ENCODE data around the gene MAPK8.
A peak's percentile ranks its signal among the peaks of the same experiment; 100 is the strongest.

The MAPK8 gene

DNA sequence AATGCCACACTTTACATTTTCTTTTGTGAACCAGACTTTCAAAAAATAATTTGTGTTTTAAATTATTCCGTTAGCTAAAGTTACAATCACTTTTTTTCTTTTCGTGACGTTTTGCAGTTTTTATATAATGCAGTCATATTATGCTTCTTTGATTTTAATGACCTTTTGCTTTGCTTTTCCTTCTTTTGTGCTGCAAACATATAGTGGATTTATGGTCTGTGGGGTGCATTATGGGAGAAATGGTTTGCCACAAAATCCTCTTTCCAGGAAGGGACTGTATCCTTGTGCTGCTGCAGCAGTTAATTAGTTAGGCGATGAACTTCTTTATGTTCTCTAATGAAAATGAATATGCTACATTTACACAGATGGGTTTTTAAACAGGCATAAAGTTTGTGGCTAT, 117.4 kb downstream of the MAPK8 start:
- no peak for DNase-seq

DNA sequence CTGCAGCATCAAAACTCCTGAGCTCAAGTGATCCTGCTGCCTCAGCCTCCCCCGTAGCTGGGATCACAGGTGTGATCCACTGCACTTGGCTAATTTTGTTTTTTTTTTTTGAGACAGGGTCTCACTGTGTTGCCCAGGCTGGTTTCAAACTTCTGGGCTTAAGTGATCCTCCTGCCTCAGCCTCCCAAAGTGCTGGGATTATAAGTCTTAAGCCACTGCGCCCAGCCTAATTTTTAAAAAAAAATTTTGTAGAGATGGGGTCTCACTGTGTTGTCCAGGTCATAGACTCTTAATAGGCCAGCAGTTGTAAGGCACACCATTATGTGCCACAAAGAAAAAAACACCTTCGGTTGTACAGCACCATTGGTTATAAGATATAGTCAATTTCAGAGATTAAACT, 122.4 kb downstream of the MAPK8 start:
- no peak for DNase-seq

DNA sequence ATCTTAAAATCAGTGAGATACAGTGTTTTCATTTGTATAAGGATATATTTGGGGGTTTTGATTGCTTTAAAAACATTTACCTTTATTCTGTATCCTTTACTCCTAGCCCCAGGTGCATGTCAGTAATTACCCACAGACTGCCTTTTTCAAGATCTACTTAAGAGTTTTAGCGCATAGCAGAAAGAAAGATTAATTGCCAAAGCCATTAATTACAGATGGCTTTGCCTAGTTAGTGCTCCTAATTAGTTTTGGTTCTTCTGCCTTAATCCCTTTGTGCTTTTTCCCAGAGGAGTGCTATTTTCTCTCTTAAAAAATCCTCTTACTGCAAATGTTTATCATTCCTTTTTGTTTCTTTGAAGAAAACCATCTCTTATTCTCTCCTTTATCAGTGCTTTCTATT, 122.8 kb downstream of the MAPK8 start:
- DNase-seq = peak; percentile 51

DNA sequence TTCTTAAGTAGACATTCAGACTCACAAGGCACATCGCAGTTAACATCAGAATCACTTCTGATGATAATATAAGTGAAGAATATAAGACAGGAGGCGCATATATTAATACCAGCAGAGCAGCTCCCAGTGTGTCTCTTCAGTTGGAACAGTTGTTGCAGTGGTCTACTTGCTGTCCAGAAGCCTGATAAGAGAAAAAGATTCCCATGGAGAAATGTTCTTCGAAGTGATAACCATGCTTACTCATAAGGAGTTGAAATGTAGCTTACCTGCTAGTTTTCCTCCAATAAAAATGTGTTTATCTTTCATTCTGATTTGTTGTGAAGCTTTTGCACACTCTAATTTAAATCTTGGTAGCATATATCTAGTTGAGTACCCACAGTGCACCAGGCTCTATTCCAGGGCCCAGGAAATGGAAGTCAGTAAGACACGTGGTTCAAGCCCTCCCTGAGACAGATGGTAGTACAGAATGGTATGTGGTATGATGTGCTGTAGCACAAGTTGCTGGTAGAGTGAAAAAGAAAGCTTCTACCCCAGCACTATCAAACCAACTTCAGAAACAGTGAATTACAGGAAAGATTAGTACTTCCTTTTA, 124.0 kb downstream of the MAPK8 start:
- no peak for DNase-seq

DNA sequence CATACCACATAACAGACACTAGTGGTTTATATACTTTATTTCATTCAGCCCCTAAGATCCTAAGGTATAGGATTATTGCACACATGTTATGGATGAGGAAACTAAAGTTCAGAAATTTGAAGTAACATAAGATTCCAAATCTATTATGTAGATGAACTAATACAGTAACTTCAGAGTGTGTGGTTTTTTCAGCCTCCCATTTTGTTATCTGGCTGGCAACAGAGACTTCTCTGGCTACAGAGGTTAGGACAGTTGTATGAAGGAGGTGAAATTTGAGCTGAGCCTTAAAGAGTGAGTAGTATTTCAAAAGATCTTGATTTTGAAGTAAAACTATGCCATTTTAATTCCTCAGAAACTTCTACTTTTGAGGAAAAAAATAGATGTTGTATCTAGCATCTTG, 125.4 kb downstream of the MAPK8 start:
- no peak for DNase-seq

DNA sequence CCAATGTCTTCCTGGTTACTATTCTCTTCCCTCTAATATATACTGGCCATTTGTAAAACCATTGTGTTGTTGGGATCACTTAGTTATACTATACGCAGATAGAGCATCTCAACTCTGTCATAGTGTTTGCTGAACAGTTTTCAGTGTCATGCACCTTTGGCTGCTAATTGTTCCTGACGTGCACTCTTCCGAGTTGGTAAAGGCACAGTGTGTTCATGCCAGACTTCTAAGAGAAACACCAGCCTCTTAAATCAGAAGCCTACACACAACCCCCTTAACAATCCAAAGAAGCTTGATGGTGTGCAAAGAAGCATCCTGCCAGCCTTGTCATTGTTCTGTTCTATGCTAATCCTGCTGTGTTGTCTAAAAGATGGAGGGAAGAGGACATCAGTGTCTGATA, 131.1 kb downstream of the MAPK8 start:
- DNase-seq = no peak

DNA sequence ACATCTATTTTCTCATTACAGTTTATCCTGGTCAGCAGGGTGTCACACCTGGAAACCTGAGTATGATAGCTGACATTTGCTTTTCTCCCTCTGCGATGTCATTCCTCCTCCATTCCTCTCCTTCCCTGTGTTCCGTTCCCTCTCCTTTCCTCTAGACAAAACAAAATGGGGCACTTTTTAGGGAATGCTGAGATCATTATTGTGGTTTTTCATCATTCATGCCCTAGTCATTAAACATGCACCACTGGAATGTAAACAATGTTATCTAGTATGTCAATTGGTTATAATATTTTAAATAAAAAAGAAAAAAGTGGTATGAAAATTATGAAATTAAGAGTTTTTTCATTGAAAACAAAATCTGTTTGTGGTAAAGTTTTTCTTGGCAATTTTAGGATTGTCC, 132.6 kb downstream of the MAPK8 start:
- no peak for DNase-seq

DNA sequence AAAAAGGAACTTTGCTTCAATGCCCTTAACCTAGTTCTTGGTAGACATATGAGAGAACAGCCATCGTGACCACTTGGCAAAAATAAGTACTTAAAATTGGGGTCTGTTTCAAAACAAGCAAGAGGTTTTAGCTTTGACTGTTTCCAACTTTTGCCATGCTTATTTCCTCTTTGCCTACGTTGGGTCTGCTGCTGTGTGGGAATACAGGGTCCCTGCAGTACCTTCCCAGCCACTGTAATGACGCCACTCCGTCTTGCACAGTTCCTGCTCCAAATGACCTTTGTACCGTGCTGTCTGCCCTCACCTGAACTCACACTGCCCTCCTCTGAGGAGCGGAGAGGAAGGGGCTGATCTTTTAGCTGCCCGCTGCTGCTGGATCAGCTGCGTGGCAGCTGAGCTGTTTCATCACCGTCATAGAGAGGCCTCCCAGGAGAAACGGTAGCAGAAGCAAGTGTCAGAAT, 133.1 kb downstream of the MAPK8 start:
- DNase-seq = no peak

DNA sequence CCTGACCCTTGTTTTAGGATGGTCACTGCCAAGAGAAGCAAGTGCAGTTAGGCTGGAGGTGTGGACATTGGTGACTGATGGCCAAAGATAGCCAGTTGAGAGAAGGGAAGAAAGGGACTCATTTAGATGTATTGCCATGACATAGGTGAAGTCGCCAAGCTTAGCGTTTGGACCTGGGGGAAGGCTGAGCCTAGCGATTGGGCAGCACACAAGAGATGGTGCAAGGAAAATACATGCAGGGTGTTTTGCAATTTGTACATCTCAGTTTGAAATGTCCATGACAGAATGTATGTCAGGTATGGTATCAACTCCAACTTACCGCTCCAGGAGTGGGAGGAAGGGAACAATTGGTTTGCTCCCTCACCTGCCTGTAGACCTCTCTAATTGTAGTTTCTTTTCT, 134.3 kb downstream of the MAPK8 start:
- DNase-seq = no peak

DNA sequence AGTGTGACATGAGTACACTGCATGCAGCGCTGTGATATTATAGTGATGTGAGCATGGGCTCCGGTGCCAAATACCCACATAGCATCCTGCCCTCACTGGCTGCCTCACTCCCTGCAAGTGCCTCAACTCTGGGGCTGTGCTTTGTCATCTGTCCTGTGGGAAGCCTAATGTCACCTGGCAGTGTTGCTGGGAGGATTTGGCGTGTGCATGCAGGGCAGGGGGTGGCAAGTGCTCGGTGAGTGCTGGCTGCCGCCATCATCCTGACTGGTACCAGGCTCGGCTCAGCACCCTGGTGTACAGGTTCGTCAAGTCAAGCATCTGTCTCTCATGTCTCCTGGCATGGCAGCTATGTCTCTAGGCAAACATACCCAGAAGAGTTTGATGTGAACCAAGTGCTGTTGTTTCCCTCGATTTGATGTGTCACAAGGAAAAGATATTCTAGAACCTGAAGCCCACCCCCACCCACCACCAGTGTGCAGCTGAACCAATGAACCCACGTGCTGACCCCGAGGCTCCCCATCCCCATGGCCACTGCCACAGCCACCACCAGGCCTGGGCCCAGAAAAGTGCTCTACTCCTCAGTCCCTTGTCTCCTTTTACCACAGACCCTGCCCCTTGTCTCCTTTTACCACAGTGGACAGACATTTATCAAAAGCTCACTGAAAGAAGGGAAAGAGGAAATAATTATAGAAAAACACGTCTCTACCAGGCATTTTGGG, 135.8 kb downstream of the MAPK8 start:
- no peak for DNase-seq

DNA sequence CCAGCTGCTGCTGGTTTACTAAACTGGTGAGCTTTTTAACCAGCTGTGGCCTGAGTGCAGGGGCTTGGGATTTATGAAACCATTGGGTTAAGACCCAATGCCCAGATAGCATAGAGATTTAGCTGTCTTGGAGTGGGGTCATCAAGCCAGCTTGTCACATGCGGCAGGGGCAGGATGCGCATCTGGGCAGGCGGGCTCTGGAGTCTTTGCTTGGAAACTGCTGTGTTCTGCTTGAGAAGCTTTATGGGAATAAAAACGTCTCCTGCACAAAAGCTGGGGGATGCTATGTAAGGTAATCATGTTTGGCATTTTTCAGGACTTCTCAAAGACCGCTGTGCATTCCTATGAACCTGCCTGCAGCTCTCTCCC, 136.3 kb downstream of the MAPK8 start:
- no peak for DNase-seq

DNA sequence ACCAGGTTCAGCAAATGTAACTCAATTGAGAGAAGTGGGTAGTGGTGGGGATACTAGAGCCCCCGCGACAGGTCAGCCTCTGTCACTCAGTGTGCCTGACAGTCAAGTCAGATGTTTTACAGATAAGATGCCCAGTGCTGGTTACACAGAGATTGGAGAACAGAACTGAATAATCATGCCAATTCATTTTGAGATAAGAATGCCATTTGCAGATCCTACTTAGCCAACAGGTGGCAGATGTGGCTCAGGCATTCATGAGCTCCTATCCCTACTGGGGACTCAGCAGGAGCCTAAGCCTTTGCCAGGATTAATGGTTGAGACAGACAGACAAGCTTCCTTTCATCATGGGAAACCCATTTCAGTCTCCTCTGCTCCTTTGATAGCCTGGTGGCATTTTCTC, 137.8 kb downstream of the MAPK8 start:
- peak; percentile 89 for DNase-seq

DNA sequence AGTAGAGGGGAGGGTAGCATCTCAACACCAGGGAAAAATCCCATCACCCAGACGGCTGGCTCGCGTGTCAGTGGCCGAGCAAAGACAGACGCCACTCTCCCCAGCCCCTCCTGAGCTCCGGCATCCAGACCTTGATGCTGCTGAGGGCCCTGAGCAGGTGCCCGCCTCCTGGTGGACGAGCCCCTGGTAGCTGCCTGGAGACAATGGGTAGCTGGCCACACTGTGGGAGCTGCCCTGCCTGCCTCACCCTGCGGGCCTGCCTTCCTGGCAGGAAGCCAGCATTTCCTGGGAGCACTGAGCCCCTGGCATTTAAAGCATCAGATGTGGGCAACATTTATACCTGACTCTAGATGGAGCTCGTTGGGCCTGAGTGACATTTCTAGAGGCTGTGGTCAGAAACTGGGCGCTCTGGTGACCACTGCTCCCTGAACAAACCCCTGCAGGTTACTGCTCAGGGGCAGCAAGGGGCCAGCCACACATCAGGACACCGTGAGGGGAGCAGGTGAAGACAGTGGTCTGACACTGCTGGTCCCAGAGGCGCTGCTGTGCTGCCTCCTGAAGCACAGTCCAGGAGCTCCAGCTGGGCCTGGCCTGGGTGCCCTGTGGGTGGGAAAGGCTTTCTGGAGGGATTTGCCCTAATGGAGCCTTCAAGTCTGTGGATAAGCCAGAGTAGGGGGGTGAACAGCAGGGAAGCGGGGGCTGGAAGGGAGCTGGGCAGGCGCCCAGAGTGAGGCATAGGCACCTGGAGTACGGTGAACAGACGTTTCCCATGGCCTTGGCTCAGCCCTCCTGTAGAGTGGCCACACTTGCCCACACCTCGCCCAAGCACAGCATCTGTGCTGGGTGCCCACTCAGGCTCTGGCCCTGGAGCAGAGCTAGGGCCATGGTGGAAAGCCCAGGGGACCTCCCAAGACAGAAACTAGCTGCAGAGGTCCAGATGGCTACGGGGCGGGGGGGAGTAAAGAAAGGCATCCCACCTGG, 138.7 kb downstream of the MAPK8 start:
- DNase-seq = peak; percentile 93

DNA sequence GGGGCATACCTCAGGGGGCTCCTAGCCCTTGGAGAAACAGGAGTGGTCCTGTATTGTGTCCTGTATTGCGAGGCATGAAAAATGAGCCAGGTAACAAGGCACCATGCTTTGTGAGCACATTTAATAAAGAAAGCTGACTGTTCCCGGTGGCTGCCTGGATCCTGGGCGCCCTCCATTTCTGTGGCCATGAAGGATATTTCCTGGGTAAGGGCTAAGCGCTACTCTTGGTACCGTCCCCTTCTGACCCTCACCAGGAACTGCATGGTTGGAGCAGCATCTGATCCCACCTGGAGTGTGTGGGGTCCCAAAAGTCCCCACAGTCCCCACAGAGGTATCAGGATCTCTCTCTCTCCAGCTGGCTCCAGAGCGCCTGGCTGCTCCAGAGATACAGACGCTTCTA, 139.5 kb downstream of the MAPK8 start:
- no peak for DNase-seq

DNA sequence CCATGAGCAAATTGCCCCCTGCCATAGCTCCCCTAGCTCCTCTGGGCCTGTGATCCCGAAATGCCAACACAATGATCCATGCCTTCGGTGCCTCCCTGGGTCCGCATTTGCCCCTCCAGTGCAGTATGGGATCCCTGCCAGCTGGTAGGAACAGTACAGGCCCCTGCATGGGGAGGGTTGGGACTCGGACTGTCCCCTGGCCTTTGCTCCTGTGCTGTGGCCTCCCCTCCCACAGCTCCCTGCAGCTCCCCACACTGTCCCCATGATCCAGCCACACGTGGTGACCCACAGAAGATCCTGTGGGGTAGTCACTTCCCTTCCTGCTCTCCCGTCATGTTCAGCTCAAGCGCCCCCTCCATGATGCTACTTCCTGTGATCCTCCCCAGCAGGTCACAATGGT, 140.3 kb downstream of the MAPK8 start:
- DNase-seq = no peak

DNA sequence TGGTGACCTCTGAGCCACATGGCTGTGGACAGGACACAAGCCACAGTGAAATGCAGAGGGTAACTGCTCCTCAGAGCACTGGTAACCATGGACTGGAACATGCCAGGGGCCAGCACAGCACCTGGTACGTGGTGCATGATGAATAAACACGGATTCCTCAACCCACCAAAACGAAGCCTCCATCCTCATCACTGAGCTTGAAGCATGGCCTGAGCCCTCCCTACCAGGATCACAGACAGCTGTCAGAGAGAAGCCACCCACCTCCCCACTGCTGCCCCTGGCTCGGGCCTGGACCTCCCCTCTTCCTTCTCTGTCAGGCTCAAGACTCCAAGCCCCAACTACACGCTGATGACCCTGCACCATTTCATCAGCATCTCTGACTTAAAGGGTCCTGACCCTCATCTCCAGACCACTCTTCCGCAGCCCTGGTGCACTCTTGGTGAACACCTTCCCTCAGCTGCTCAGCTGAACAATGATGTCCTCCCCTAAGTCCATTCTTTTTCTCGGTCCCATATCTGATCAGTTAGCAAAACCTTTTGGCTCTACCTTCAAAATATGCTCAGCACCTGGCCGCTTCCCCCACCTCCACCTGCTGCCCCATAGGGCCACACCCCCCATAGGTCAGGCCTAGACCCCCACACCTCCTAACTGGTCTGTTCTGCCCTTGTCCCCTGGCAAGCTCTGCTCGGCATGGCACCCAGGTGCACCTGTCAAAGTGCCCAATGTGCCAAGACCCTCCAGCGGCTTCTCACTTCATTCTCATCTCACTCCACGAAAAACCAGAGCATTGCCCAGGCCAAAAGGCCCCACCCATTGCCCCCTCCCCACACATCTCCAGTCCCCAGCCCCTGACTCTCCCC, 141.1 kb downstream of the MAPK8 start:
- no peak for DNase-seq

DNA sequence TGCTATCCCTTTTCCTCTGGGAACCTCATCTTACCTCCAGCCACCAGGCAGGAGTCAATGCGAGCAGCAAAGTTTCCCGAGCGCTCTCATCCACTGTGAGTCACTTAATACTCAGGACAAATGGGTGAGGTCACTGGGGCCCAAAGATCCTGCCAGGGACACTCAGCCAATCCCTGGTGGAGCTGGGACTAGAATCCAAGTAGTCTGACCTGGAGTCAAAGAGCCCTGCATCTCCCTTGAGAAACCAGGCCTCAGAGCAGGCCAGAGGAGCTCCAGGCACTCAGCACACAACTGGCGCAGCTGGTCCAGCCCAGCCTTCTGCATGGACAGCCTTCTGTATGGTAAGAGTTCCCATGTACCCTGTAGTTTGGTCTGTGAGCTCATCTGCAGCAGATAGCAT, 142.3 kb downstream of the MAPK8 start:
- no peak for DNase-seq

DNA sequence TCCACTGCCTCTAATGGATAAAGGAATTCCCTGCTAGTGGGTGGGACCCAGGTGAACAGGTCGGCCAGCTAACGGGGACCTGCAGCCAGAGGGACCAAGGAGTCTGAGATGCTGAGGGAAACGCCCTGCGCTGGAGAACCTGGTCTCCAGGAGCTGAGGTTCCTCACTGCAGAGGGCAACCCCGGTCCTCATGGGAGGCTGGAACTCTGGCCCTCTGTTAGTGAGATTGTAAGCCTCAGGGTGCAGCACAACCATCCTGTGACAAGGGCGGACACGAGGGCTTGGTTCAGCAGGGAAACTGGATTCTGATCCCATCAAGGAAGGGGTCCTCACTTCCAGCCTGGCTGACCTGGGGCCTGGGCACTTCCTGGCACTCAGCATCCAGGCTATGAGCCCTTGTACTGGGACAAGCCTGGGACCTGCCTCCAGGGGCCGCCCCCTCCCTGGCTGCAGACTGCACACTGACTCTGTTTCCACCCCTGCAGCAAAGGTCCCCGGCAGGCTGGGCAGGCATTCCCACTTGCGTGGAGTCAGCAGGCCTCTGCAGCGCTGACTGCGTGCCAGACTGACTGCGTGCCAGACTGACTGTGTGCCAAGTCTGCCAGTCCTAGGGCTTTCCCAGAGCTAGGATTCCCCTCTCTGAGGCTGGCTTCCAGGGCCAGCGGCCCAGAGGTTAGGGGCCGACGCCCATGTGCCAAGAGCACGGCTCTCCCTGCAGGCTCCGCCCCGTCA, 143.2 kb downstream of the MAPK8 start:
- DNase-seq = no peak

DNA sequence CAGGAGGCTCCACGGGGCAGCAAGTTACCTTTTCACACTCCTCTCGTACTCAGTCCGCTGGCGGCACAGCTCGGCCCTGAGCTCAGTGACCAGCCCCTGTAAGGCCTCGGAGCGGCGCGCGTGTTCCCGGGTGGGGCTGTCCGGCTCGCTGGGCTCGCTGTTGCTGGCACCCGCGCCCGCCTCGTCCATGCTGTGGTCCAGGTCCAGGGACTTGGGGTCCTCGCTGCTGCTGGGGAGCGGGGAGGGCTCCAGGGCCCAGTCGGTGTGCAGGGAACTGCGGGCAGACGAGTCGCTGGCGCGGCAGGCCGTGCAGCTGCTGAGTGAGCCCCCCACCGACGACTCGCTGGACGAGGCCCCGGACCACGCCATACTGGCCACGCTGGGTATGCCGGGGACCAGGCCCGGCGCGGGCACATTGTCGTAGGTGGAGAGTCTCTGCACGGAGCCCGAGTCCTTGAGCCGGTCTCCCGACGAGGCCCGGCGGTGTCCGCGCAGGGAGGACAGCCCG, 143.8 kb downstream of the MAPK8 start:
- no peak for DNase-seq

DNA sequence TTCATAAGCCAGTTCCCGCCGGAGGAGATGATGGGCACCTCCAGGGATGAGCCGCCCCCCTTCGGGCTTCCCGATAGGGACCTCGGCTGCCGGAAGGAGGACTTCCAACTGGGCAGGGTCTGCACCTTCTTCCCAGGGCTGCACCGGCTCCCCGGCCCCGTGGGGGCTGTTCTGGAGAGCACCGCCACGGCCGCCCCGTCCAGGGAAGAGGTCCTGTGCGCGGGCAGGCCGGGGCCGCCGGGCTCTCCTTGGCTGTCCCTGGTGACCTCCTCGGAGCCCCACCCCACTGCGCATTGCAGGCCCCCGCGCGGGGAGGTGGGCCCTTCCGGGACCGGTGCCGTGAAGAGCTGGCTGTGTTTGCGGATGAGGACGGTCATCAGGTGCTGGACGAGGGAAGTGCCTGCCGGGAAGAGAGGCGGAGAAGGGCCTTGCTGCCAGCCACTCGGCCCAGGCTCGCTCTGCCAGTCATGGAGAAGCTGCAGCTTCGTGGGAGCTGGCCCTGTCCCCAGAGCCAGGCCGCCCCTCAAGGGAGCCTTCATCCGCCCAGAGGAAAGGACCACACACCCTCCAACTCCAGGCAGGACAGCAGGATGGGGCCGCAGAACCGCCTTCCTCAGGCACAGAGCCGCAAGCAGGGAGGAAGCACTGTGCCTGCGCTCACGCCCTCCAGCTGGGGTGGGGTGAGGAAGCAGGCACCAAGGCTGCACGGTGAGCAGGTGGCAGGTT, 144.4 kb downstream of the MAPK8 start:
- no peak for DNase-seq

Measured in NCI-H69 (cell line).